HEK293 (cell line): ENCODE data around the gene HIBCH.

Experiments
- CTCF ChIA-PET: fragments of 350-600 bp; formaldehyde crosslinking; extraction: SDS; loops from one replicate; lab custom pipeline; 2021; ENCODE audit warnings: antibody characterized with exemption; lab: Yijun Ruan, JAX
- POLR2A ChIA-PET: fragments of 300-600 bp; formaldehyde crosslinking; extraction: SDS; loops from one replicate; lab custom pipeline; 2020; ENCODE audit warnings: antibody characterized with exemption, inconsistent platforms; lab: Yijun Ruan, JAX
- H3K27ac ChIP-seq: fragments of 200-500 bp; sonication (Bioruptor generic); 2 replicates; pipeline ENCODE4 v1.5.1; 2014; ENCODE audit warnings: low read depth, low read length, control low read depth, inconsistent platforms; ENCODE audit errors: extremely low read depth
- H3K36me3 ChIP-seq, 2 experiments: fragments of 200-500 bp in 1 of 2; sonication (Bioruptor generic) in 1 of 2; 1 replicate in 1 of 2; 2 replicates in 1 of 2; pipeline ENCODE4 v1.5.1; 2014 to 2017; ENCODE audit warnings: inconsistent platforms in 2 of 2, low read length in 2 of 2; ENCODE audit not compliant: control insufficient read depth in 2 of 2, insufficient read depth in 1 of 2
- H3K4me1 ChIP-seq: fragments of 200-500 bp; sonication (Bioruptor generic); 2 replicates; pipeline ENCODE4 v1.5.1; 2014; ENCODE audit warnings: mild to moderate bottlenecking, low read length, inconsistent platforms; ENCODE audit not compliant: control insufficient read depth, insufficient read depth
- H3K4me3 ChIP-seq: 2 replicates; pipeline ENCODE4 v1.5.1; 2011; ENCODE audit warnings: low read depth, mild to moderate bottlenecking, control low read depth, low read length, moderate library complexity
- H3K9me3 ChIP-seq: fragments of 200-500 bp; sonication (Bioruptor generic); 2 replicates; pipeline ENCODE4 v1.5.1; 2014; ENCODE audit warnings: low read depth, low read length, inconsistent platforms; ENCODE audit not compliant: control insufficient read depth, insufficient read depth
- GLIS2 ChIP-seq: fragments of 450-650 bp; formaldehyde crosslinking; IDR thresholded peaks from 2 replicates; pipeline ENCODE4 v1.5.1; 2016; ENCODE audit warnings: missing biosample characterization, missing genetic modification characterization
- IKZF3 ChIP-seq: fragments of 450-650 bp; IDR thresholded peaks from 2 replicates; pipeline ENCODE4 v1.5.0; 2018; ENCODE audit warnings: missing biosample characterization, mild to moderate bottlenecking, missing genetic modification characterization, moderate library complexity
- MEIS1 ChIP-seq: sonication (generic); formaldehyde crosslinking; IDR thresholded peaks from 2 replicates; pipeline ENCODE4 v1.8.1; 2022; ENCODE audit warnings: missing genetic modification reagents, mild to moderate bottlenecking, borderline replicate concordance
- OSR2 ChIP-seq: fragments of 450-650 bp; formaldehyde crosslinking; IDR thresholded peaks from 2 replicates; pipeline ENCODE4 v1.5.1; 2016; ENCODE audit warnings: missing biosample characterization, missing genetic modification characterization
- PRDM1 ChIP-seq: fragments of 450-650 bp; formaldehyde crosslinking; IDR thresholded peaks from 2 replicates; pipeline ENCODE4; 2016; ENCODE audit warnings: missing biosample characterization, missing genetic modification characterization
- TRIM28 ChIP-seq: IDR thresholded peaks from 2 replicates; pipeline ENCODE4 v1.6.1; 2011; ENCODE audit warnings: low read length, control low read depth, borderline replicate concordance
- ZBTB20 ChIP-seq: fragments of 450-650 bp; formaldehyde crosslinking; IDR thresholded peaks from 2 replicates; pipeline ENCODE4 v1.5.1; 2016; ENCODE audit warnings: missing biosample characterization, missing genetic modification characterization
- ZBTB21 ChIP-seq: fragments of 450-650 bp; formaldehyde crosslinking; IDR thresholded peaks from 2 replicates; pipeline ENCODE4 v1.5.1; 2017; ENCODE audit warnings: missing biosample characterization, missing genetic modification characterization
- ZNF10 ChIP-seq: fragments of 450-650 bp; formaldehyde crosslinking; IDR thresholded peaks from 2 replicates; pipeline ENCODE4 v1.5.1; 2017; ENCODE audit warnings: missing biosample characterization, missing genetic modification characterization
- ZNF112 ChIP-seq: fragments of 450-650 bp; formaldehyde crosslinking; IDR thresholded peaks from 2 replicates; pipeline ENCODE4 v1.5.0; 2017; ENCODE audit warnings: missing biosample characterization, missing genetic modification characterization
- ZNF114 ChIP-seq: fragments of 450-650 bp; formaldehyde crosslinking; IDR thresholded peaks from 2 replicates; pipeline ENCODE4 v1.5.0; 2017; ENCODE audit warnings: missing biosample characterization, missing genetic modification characterization
- ZNF133 ChIP-seq: fragments of 450-650 bp; formaldehyde crosslinking; IDR thresholded peaks from 2 replicates; pipeline ENCODE4 v1.5.1; 2016; ENCODE audit warnings: missing biosample characterization, missing genetic modification characterization
- ZNF146 ChIP-seq: fragments of 450-650 bp; formaldehyde crosslinking; IDR thresholded peaks from 2 replicates; pipeline ENCODE4 v1.5.1; 2016; ENCODE audit warnings: missing biosample characterization, missing genetic modification characterization
- ZNF184 ChIP-seq: fragments of 450-650 bp; IDR thresholded peaks from 2 replicates; pipeline ENCODE4 v1.5.1; 2018; ENCODE audit warnings: missing biosample characterization, mild to moderate bottlenecking, missing genetic modification characterization
- ZNF214 ChIP-seq: fragments of 450-650 bp; formaldehyde crosslinking; IDR thresholded peaks from 2 replicates; pipeline ENCODE4 v1.5.1; 2017; ENCODE audit warnings: missing biosample characterization, mild to moderate bottlenecking, missing genetic modification characterization, borderline replicate concordance
- ZNF585B ChIP-seq: fragments of 450-650 bp; formaldehyde crosslinking; IDR thresholded peaks from 2 replicates; pipeline ENCODE4 v1.5.1; 2016; ENCODE audit warnings: missing biosample characterization, missing genetic modification characterization
- ZNF660 ChIP-seq: fragments of 450-650 bp; IDR thresholded peaks from 2 replicates; pipeline ENCODE4 v1.5.1; 2018; ENCODE audit warnings: missing biosample characterization, mild to moderate bottlenecking, missing genetic modification characterization
- ZNF747 ChIP-seq: fragments of 450-650 bp; formaldehyde crosslinking; IDR thresholded peaks from 2 replicates; pipeline ENCODE4 v1.5.1; 2016; ENCODE audit warnings: missing biosample characterization, missing genetic modification characterization
- ZNF777 ChIP-seq: fragments of 450-650 bp; formaldehyde crosslinking; IDR thresholded peaks from 2 replicates; pipeline ENCODE4 v1.5.1; 2017; ENCODE audit warnings: missing biosample characterization, missing genetic modification characterization, borderline replicate concordance
- ZNF785 ChIP-seq: fragments of 450-650 bp; formaldehyde crosslinking; IDR thresholded peaks from 2 replicates; pipeline ENCODE4 v1.5.1; 2016; ENCODE audit warnings: missing biosample characterization, missing genetic modification characterization
- ZNF791 ChIP-seq: fragments of 450-650 bp; formaldehyde crosslinking; IDR thresholded peaks from 2 replicates; pipeline ENCODE4 v1.5.1; 2016; ENCODE audit warnings: missing biosample characterization, missing genetic modification characterization
- ZNF792 ChIP-seq: fragments of 450-650 bp; formaldehyde crosslinking; IDR thresholded peaks from 2 replicates; pipeline ENCODE4 v1.5.1; 2016; ENCODE audit warnings: missing biosample characterization, missing genetic modification characterization
- ZNF830 ChIP-seq: fragments of 450-650 bp; IDR thresholded peaks from 2 replicates; pipeline ENCODE4 v1.5.0; 2018; ENCODE audit warnings: missing biosample characterization, missing genetic modification characterization, low read depth, mild to moderate bottlenecking, moderate library complexity
- TF ChIP-seq, protein P1 (sequence below): fragments of 450-650 bp; formaldehyde crosslinking; IDR thresholded peaks from 2 replicates; pipeline ENCODE4 v1.5.1; 2017; ENCODE audit warnings: missing biosample characterization, missing genetic modification characterization
- TF ChIP-seq, protein P2 (sequence below): fragments of 450-650 bp; formaldehyde crosslinking; IDR thresholded peaks from 2 replicates; pipeline ENCODE4 v1.5.1; 2017; ENCODE audit warnings: missing biosample characterization, missing genetic modification characterization
- TF ChIP-seq, protein P3 (sequence below): fragments of 450-650 bp; formaldehyde crosslinking; IDR thresholded peaks from 2 replicates; pipeline ENCODE4 v1.5.1; 2016; ENCODE audit warnings: missing biosample characterization, missing genetic modification characterization, borderline replicate concordance
- TF ChIP-seq, protein P4 (sequence below): fragments of 450-650 bp; formaldehyde crosslinking; IDR thresholded peaks from 2 replicates; pipeline ENCODE4 v1.5.1; 2017; ENCODE audit warnings: missing biosample characterization, missing genetic modification characterization
- TF ChIP-seq, protein P5 (sequence below): fragments of 450-650 bp; formaldehyde crosslinking; IDR thresholded peaks from 2 replicates; pipeline ENCODE4 v1.5.1; 2016; ENCODE audit warnings: missing biosample characterization, missing genetic modification characterization

HIBCH gene

DNA sequence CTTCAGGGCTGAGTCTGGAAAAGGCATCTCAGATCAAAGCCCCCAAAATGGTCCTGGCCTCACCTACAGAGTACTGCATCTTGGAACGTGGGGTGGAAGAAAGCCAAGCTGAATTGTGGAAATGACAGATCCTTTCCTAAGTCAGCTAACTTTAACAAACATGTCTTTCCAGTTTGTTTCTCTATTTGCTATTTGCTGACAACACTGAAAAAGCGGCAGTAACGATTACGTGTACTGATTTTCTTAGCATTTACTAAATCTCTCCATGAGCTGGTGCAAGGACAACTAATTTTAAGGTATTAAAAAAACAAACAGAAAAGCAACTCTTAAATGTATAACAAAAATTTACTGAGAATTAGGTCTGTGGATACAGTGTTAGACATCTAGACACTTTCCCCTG lies 1.1 kb downstream of the HIBCH start:
- no peak for TF ChIP-seq ZNF585B (tag by site-specific recombination)
- TF ChIP-seq TRIM28: no peak
- TF ChIP-seq ZNF214 (tag by site-specific recombination): no peak
- TF ChIP-seq, protein P1, sequence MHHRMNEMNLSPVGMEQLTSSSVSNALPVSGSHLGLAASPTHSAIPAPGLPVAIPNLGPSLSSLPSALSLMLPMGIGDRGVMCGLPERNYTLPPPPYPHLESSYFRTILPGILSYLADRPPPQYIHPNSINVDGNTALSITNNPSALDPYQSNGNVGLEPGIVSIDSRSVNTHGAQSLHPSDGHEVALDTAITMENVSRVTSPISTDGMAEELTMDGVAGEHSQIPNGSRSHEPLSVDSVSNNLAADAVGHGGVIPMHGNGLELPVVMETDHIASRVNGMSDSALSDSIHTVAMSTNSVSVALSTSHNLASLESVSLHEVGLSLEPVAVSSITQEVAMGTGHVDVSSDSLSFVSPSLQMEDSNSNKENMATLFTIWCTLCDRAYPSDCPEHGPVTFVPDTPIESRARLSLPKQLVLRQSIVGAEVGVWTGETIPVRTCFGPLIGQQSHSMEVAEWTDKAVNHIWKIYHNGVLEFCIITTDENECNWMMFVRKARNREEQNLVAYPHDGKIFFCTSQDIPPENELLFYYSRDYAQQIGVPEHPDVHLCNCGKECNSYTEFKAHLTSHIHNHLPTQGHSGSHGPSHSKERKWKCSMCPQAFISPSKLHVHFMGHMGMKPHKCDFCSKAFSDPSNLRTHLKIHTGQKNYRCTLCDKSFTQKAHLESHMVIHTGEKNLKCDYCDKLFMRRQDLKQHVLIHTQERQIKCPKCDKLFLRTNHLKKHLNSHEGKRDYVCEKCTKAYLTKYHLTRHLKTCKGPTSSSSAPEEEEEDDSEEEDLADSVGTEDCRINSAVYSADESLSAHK (tag by site-specific recombination): no peak
- TF ChIP-seq GLIS2 (tag by site-specific recombination): no peak
- TF ChIP-seq PRDM1 (tag by site-specific recombination): no peak
- no peak for TF ChIP-seq ZNF792 (tag by site-specific recombination)
- no peak for TF ChIP-seq ZNF133
- TF ChIP-seq, protein P2, sequence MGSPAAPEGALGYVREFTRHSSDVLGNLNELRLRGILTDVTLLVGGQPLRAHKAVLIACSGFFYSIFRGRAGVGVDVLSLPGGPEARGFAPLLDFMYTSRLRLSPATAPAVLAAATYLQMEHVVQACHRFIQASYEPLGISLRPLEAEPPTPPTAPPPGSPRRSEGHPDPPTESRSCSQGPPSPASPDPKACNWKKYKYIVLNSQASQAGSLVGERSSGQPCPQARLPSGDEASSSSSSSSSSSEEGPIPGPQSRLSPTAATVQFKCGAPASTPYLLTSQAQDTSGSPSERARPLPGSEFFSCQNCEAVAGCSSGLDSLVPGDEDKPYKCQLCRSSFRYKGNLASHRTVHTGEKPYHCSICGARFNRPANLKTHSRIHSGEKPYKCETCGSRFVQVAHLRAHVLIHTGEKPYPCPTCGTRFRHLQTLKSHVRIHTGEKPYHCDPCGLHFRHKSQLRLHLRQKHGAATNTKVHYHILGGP (tag by site-specific recombination): no peak
- TF ChIP-seq ZNF112 (tag by site-specific recombination): no peak
- TF ChIP-seq ZNF830: no peak
- TF ChIP-seq ZBTB20: no peak
- no peak for TF ChIP-seq ZNF10
- TF ChIP-seq MEIS1 (CRISPR knock-in tag): no peak
- no peaks in the 10 kb centered on the region for H3K4me1 ChIP-seq
- H3K4me3 ChIP-seq: peak overlapping the region; percentile 72
- no peak overlapping the region for H3K27ac ChIP-seq
- ChIA-PET CTCF (interaction anchor here (0.6 to 1.2 kb wide), 3 partner anchors 162 to 295 kb away, joined by 4 to 6 read pairs (median 4); no protein-coding TSS in a partner anchor), POLR2A (interaction anchor here (0.7 to 2.1 kb wide), 5 partner anchors 12 to 534 kb away, joined by 4 to 11 read pairs (median 6); partner anchors contain the start of genes INPP1, ORMDL1 and PMS1)
- no peaks in the 10 kb centered on the region for H3K36me3 ChIP-seq
- no peaks in the 10 kb centered on the region for H3K9me3 ChIP-seq

DNA sequence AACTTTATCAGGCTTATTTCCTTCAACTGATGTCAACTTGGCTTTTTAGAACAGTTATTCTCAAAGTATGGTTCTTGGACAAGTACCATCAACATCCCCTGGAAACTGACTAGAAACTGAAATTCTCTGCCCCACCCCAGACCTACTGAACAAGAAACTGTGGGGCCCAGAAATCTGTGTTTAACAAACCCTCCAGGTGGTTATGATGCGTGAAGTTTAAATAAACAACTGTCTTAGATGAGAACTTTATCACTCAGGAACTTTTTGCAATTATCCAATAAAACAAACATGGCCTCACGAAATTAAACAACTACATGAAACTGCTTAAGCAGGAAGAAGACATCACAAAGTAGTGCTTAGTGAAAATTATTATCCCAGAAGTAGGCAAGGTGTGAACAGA lies 4.4 kb downstream of the HIBCH start:
- Histone ChIP-seq H3K36me3 (peaks cover 0 to 6% of the 10 kb centered on the region in 2 experiments; a peak in 1 of 3 replicates), H3K4me3 (no peak overlapping the region), H3K4me1 (no peaks in the 10 kb centered on the region; the same call in 1 of the 2 replicates), H3K27ac (no peak overlapping the region), H3K9me3 (no peaks in the 10 kb centered on the region)
- ChIA-PET POLR2A (no interaction called here), CTCF (interaction anchor here (0.6 to 1.3 kb wide), 4 partner anchors 18 to 226 kb away, joined by 4 to 8 read pairs (median 4); no protein-coding TSS in a partner anchor)
- TF ChIP-seq ZNF146: no peak
- TF ChIP-seq OSR2 (tag by site-specific recombination): peak; percentile 40; the same call in 1 of the 2 replicates
- TF ChIP-seq IKZF3 (tag by site-specific recombination): 0 out of 2 replicates have a peak, but pooled peaks have one; percentile 20
- TF ChIP-seq ZNF660: no peak
- no peak for TF ChIP-seq ZNF747 (tag by site-specific recombination)
- no peak for TF ChIP-seq ZBTB21 (tag by site-specific recombination)
- TF ChIP-seq, protein P3, sequence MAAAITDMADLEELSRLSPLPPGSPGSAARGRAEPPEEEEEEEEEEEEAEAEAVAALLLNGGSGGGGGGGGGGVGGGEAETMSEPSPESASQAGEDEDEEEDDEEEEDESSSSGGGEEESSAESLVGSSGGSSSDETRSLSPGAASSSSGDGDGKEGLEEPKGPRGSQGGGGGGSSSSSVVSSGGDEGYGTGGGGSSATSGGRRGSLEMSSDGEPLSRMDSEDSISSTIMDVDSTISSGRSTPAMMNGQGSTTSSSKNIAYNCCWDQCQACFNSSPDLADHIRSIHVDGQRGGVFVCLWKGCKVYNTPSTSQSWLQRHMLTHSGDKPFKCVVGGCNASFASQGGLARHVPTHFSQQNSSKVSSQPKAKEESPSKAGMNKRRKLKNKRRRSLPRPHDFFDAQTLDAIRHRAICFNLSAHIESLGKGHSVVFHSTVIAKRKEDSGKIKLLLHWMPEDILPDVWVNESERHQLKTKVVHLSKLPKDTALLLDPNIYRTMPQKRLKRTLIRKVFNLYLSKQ (tag by site-specific recombination): no peak
- no peak for TF ChIP-seq ZNF785
- TF ChIP-seq ZNF184 (tag by site-specific recombination): no peak
- TF ChIP-seq, protein P4, sequence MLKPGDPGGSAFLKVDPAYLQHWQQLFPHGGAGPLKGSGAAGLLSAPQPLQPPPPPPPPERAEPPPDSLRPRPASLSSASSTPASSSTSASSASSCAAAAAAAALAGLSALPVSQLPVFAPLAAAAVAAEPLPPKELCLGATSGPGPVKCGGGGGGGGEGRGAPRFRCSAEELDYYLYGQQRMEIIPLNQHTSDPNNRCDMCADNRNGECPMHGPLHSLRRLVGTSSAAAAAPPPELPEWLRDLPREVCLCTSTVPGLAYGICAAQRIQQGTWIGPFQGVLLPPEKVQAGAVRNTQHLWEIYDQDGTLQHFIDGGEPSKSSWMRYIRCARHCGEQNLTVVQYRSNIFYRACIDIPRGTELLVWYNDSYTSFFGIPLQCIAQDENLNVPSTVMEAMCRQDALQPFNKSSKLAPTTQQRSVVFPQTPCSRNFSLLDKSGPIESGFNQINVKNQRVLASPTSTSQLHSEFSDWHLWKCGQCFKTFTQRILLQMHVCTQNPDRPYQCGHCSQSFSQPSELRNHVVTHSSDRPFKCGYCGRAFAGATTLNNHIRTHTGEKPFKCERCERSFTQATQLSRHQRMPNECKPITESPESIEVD (tag by site-specific recombination): peak; percentile 65
- no peak for TF ChIP-seq ZNF791 (tag by site-specific recombination)
- no peak for TF ChIP-seq ZNF114 (tag by site-specific recombination)
- TF ChIP-seq ZNF777 (tag by site-specific recombination): no peak
- TF ChIP-seq, protein P5, sequence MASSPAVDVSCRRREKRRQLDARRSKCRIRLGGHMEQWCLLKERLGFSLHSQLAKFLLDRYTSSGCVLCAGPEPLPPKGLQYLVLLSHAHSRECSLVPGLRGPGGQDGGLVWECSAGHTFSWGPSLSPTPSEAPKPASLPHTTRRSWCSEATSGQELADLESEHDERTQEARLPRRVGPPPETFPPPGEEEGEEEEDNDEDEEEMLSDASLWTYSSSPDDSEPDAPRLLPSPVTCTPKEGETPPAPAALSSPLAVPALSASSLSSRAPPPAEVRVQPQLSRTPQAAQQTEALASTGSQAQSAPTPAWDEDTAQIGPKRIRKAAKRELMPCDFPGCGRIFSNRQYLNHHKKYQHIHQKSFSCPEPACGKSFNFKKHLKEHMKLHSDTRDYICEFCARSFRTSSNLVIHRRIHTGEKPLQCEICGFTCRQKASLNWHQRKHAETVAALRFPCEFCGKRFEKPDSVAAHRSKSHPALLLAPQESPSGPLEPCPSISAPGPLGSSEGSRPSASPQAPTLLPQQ (tag by site-specific recombination): peak; percentile 84
